Adrenal gland (tissue), 12 donors: ENCODE results near the gene GRIN1. TPM values are rescaled to one million over a fixed set of nuclear protein-coding genes. Genes with fewer than 3 reads are reported as not detected.
"Not testable (repeated sequence)": the region's sequence is repeated elsewhere in the genome, so short reads cannot be mapped to it uniquely, and the experiment has no call there.

Experiments
- DNase-seq, 7 donors: peaks; one replicate each; pipeline ENCODE4 v3.0.0-alpha.2; 2019 to 2020
- H3K27ac ChIP-seq, 5 donors: fragments of 200-600 bp; sonication (generic) in 4 of 5; 1 replicate in 3 of 5; 2 replicates in 2 of 5; pipeline versions ENCODE4 v1.5.1 to v1.8.0; 2016 to 2020; ENCODE audit warnings: mild to moderate bottlenecking in 1 of 5
- H3K27me3 ChIP-seq: fragments of 200-600 bp; 2 replicates; pipeline ENCODE4 v1.8.0; 2021
- H3K36me3 ChIP-seq, 2 donors: fragments of 200-600 bp; replicated peaks in 1 of 2; 1 replicate in 1 of 2; 2 replicates in 1 of 2; pipeline versions ENCODE4 v1.5.1 to v1.8.0; 2018 to 2022
- H3K4me1 ChIP-seq, 2 donors: fragments of 200-600 bp; replicated peaks in 1 of 2; 1 replicate in 1 of 2; 2 replicates in 1 of 2; pipeline versions ENCODE4 v1.5.1 to v1.8.0; 2018 to 2021
- H3K4me3 ChIP-seq, 4 donors: fragments of 200-600 bp; sonication (generic) in 3 of 4; one replicate each; pipeline ENCODE4 v1.5.1; 2016 to 2018
- H3K9me3 ChIP-seq, 3 donors: fragments of 200-600 bp; sonication (generic) in 1 of 3; replicated peaks in 1 of 3; 1 replicate in 2 of 3; 2 replicates in 1 of 3; pipeline versions ENCODE4 v1.5.1 to v1.8.0; 2016 to 2021
- CTCF ChIP-seq, 6 experiments: fragments of 450-650 bp in 4 of 6; fragments of 200-600 bp in 2 of 6; sonication (generic) in 1 of 6; IDR thresholded peaks; 1 replicate in 5 of 6; 2 replicates in 1 of 6; pipeline versions ENCODE4 v1.5.1 to v1.8.0; 2016 to 2021; ENCODE audit warnings: antibody characterized with exemption in 6 of 6, mild to moderate bottlenecking in 2 of 6, moderate library complexity in 1 of 6
- POLR2A ChIP-seq, 2 donors: fragments of 450-650 bp; IDR thresholded peaks; one replicate each; pipeline ENCODE4 v1.6.1; 2017; ENCODE audit warnings: antibody characterized with exemption in 2 of 2, mild to moderate bottlenecking in 2 of 2, moderate library complexity in 1 of 2
- WGBS, 4 donors: extraction: QIAGEN DNeasy Blood & Tissue Kit in 2 of 4; methylation state at CpG; one replicate each; pipeline versions ENCODE4 v1.1.5 to v1.1.7; 2013 to 2017; 5-methylcytosine and 5-hydroxymethylcytosine counted together
- intact Hi-C, 2 donors: fragments of 100-400 bp; cut with DNase I; formaldehyde crosslinking; loops; one replicate each; pipeline versions ENCODE4 v1.14.1 to v1.15.0; 2022 to 2023
- polyA plus RNA-seq, 3 donors: library from polyadenylated mRNA; stranded (reverse); fragments of 200-250 nt in 2 of 3; fragments of 350-450 nt in 1 of 3; fragmentation: Illumina TruSeq in 1 of 3; extraction: RNeasy Lipid Tissue Mini Kit (QIAGEN cat#74804) in 1 of 3; gene quantifications; one replicate each; pipeline ENCODE4 v1.2.3, GENCODE V29; 2013 to 2014
- total RNA-seq, 9 donors: library from RNA; depleted of rRNA in 4 of 9; stranded (reverse); fragments of >200 nt in 4 of 9; fragments of 120-200 nt in 1 of 9; fragmentation: NEBNext Ultra II Directional in 1 of 9; extraction: Animal tissue kit (Norgen Biotek cat#: 25700) in 1 of 9; gene quantifications; one replicate each; pipeline versions ENCODE4 v1.1.0 to v1.2.4, GENCODE V29; 2013 to 2023
- donor health status: healthy with polysubstance abuse.
- donor health status: Bipolar disorder and iron deficiency.
- donor health status: DM: yes; HTN: yes; CAD: no.
- donor health status: DM: no; HTN: no; CAD: no.
- donor health status: DM: no; HTN: no; CAD: no.
- donor health status: DM: yes; HTN: yes; CAD: no.

GRIN1 gene
- total and polyA plus RNA-seq, 12 donors = 0.04 to 0.28 (median 0.10) TPM; not detected in 5

DNA sequence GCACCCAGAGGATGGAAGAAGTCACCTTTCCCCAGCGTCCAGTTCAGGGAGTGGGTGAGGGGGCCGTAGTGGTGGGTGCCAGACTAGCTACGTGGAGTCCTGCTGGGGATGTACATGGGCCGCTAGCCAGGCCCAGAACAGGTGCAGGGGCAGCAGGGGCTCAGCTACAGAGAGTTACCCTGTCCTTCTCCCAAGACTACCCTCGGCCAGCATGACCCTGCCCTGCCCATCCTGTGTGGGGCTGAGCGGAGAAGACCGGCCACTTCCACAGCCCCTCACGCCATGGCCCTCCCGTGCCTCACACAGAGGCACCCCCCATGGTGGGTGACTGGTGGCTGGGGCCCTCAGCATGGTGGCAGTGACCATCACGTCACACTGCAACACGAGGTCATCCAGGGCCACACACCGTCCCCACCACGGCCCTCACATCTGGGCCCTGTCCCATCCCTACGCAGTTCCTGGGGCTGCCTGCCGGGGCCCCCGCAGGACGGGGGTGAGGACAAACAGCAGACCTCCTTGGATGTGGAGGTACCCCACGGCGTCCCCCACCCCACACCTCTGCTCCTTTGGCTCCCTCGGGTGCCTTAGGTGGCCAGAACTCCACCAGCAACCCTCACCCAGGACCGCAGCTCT, 23.4 kb upstream of the GRIN1 start:
- WGBS, 4 donors = 79 to 90% (median 81%) methylated on average over 3 to 21 of the region's 21 CpGs
- DNase-seq = no peak
- intact Hi-C loops = loop anchor here (5.0 kb wide), 1 partner anchor 112 kb away; the partner anchor contains the start of genes CYSRT1 (in 2 of the 2) and RNF224 (in 2 of the 2)
- Histone ChIP-seq H3K4me3 (no peak overlapping the region), H3K27ac (no peak overlapping the region), H3K9me3 (no peaks in the 10 kb centered on the region), H3K36me3 (peaks cover 0 to 20% of the 10 kb centered on the region in 2 donors), H3K27me3 (no peaks in the 10 kb centered on the region), H3K4me1 (peaks cover 5 to 11% of the 10 kb centered on the region in 2 donors)
- TF ChIP-seq POLR2A (IDR thresholded peaks at IDR 0.05) = no peak
- TF ChIP-seq CTCF (IDR thresholded peaks at IDR 0.05) = no peak

DNA sequence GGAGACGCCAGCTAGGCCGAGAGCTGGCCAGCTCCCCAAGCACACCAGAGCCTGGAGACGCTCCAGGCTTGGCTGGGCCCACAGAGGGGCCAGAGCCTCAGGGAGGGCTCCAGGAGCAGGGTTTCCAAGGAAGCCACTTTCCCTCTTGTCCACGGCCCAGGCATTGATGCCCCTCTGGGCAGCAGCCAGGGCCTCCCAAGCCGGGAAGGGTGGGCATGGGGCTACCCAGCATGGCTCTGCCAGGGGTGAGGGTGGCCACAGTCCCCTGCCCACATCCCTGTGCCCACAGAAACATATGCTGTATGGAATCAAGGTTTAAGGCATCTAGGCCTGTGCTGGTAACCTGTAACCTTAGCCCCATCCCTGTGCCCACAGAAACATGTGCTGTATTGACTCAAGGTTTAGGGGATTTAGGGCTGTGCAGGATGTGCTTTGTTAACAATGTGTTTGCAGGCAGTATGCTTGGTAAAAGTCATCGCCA, 22.9 kb upstream of the GRIN1 start:
- Histone ChIP-seq H3K27me3 (no peaks in the 10 kb centered on the region), H3K4me3 (no peak overlapping the region), H3K36me3 (peaks cover 0 to 16% of the 10 kb centered on the region in 2 donors), H3K4me1 (peaks cover 5 to 11% of the 10 kb centered on the region in 2 donors), H3K27ac (no peak overlapping the region), H3K9me3 (no peaks in the 10 kb centered on the region)
- WGBS, 4 donors = 71 to 100% (median 76%) methylated on average over 1 to 6 of the region's 6 CpGs
- intact Hi-C loops = loop anchor here (5.0 kb wide), 1 partner anchor 111 kb away; the partner anchor contains the start of genes CYSRT1 (in 2 of the 2) and RNF224 (in 2 of the 2)
- no peak for DNase-seq
- TF ChIP-seq CTCF (IDR thresholded peaks at IDR 0.05) (no peak), POLR2A (IDR thresholded peaks at IDR 0.05) (no peak)

DNA sequence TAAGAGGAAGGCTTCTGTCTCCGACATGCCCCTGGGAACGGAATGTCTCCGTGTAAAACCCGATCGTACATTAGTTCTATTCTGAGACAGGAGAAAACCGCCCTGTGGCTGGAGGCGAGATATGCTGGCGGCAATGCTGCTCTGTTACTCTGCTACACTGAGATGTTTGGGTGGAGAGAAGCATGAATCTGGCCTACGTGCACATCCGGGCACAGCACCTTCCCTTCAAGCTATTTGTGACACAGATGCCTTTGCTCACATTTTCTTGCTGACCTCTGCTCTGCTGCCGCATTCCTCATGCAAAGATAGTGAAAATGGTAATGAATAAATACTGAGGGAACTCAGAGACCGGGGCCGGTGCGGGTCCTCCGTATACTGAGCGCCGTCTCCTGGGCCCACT, 22.2 kb upstream of the GRIN1 start:
- DNase-seq = no peak
- TF ChIP-seq CTCF (IDR thresholded peaks at IDR 0.05) (no peak), POLR2A (IDR thresholded peaks at IDR 0.05) (no peak)
- Histone ChIP-seq H3K4me3 (no peak overlapping the region), H3K27ac (no peak overlapping the region), H3K27me3 (no peaks in the 10 kb centered on the region), H3K4me1 (peaks cover 7 to 11% of the 10 kb centered on the region in 2 donors), H3K36me3 (peaks cover 0 to 11% of the 10 kb centered on the region in 2 donors), H3K9me3 (no peaks in the 10 kb centered on the region)
- WGBS, 4 donors = 63 to 70% (median 68%) methylated on average over 16 to 17 of the region's 17 CpGs
- intact Hi-C loops = loop anchor here (5.0 kb wide), 1 partner anchor 111 kb away; the partner anchor contains the start of genes CYSRT1 (in 2 of the 2) and RNF224 (in 2 of the 2)

GRCh38 chr9:137117269-137117731, 21.7 kb upstream of the GRIN1 start:
- intact Hi-C loops = loop anchor here (5.0 kb wide), 1 partner anchor 110 kb away; the partner anchor contains the start of genes CYSRT1 (in 2 of the 2) and RNF224 (in 2 of the 2)
- H3K27ac ChIP-seq = no peak overlapping the region
- 63 to 76% (median 67%) methylated on average over 2 to 15 of the region's 15 CpGs for WGBS, 4 donors

DNA sequence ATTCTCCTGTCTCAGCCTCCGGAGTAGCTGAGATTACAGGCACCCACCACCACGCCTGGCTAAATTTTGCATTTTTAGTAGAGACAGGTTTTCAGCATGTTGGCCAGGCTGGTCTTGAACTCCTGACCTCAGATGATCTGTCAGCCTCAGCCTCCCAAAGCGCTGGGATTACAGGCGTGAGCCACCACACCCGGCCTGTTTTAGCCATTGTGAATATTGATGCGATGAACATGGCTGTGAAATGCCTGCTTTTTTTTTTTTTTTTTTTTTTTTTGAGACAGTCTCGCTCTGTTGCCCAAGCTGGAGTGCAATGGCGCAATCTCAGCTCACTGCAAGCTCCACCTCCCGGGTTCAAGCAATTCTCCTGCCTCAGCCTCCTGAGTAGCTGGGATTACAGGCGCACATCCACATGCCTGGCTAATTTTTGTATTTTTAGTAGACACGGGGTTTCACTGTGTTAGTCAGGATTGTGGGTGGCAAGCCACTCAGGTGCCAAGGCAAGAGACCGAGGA, 20.8 kb upstream of the GRIN1 start:
- DNase-seq, H3K27ac ChIP-seq, H3K27me3 ChIP-seq, H3K9me3 ChIP-seq, H3K4me3 ChIP-seq, H3K36me3 ChIP-seq: not testable (repeated sequence)
- peaks cover 9 to 11% of the 10 kb centered on the region in 2 donors for H3K4me1 ChIP-seq
- WGBS, 4 donors = 73 to 83% (median 78%) methylated on average over 12 of the region's 12 CpGs
- intact Hi-C loops = loop anchor here (5.0 kb wide), 1 partner anchor 109 kb away; the partner anchor contains the start of genes CYSRT1 (in 2 of the 2) and RNF224 (in 2 of the 2)

More at GRCh38 chr9:137117269-137117731, 21.7 kb upstream of the GRIN1 start:
- no peaks in the 10 kb centered on the region for H3K27me3 ChIP-seq
- peaks cover 9 to 11% of the 10 kb centered on the region in 2 donors for H3K4me1 ChIP-seq
- H3K9me3 ChIP-seq = no peaks in the 10 kb centered on the region
- no peak for TF ChIP-seq CTCF (IDR thresholded peaks at IDR 0.05)
- no peak overlapping the region for H3K4me3 ChIP-seq
- no peak for DNase-seq
- H3K36me3 ChIP-seq = peaks cover 0 to 5% of the 10 kb centered on the region in 2 donors

GRCh38 chr9:137121927-137122795, 16.8 kb upstream of the GRIN1 start:
- H3K36me3 ChIP-seq, H3K27ac ChIP-seq, H3K9me3 ChIP-seq, DNase-seq, H3K27me3 ChIP-seq, intact Hi-C loops, H3K4me1 ChIP-seq: not testable (repeated sequence)
- WGBS, 4 donors = 62 to 79% (median 69%) methylated on average over 14 to 24 of the region's 25 CpGs
- peak overlapping the region in 1 of 4 donors; percentile 36 for H3K4me3 ChIP-seq
